ENCODE data around the gene CASP5.
A peak's percentile ranks its signal among the peaks of the same experiment; 100 is the strongest.
"Not testable (repeated sequence)": the region's sequence is repeated elsewhere in the genome, so short reads cannot be mapped to it uniquely, and the experiment has no call there.

The CASP5 gene

GRCh38 chr11:105023003-105023402 is at the start of gene CASP5:
Gene CASP5, minus strand, starts transcription at chr11:105023168. Its CDS starts 32 bp downstream, at chr11:105023136.
- Histone ChIP-seq H3K36me3 (ENCODE audit: control insufficient read depth in 2 of 2, insufficient read depth in 2 of 2, low read length in 2 of 2) (peaks cover 4 to 12% of the 10 kb centered on the region in 2 donors), H3K4me1 (ENCODE audit: control insufficient read depth in 2 of 2, insufficient read depth in 2 of 2, low read length in 2 of 2) (peaks cover 8 to 11% of the 10 kb centered on the region in 2 donors), H3K4me3 (ENCODE audit: low read length in 2 of 2) (peak within 1 kb of the TSS; percentile 45 to 69), H3K27ac (ENCODE audit: low read depth in 2 of 2, low read length in 2 of 2) (peak within 1 kb of the TSS; percentile 76 to 82), H3K9ac (ENCODE audit: low read depth in 1 of 2, low read length in 2 of 2) (peak within 1 kb of the TSS in 1 of 2 donors; percentile 63), H3K9me3 (ENCODE audit: control insufficient read depth in 2 of 2, low read length in 2 of 2) (no peaks in the 10 kb centered on the region), H3K27me3 (ENCODE audit: control insufficient read depth in 2 of 2, insufficient read depth in 2 of 2, low read length in 2 of 2) (no peaks in the 10 kb centered on the region)

- H3K9ac ChIP-seq (ENCODE audit: low read depth in 1 of 2, low read length in 2 of 2); H3K9me3 ChIP-seq (ENCODE audit: control insufficient read depth in 2 of 2, low read length in 2 of 2); H3K4me1 ChIP-seq (ENCODE audit: control insufficient read depth in 2 of 2, insufficient read depth in 2 of 2, low read length in 2 of 2); H3K36me3 ChIP-seq (ENCODE audit: control insufficient read depth in 2 of 2, insufficient read depth in 2 of 2, low read length in 2 of 2); H3K4me3 ChIP-seq (ENCODE audit: low read length in 2 of 2); H3K27me3 ChIP-seq (ENCODE audit: control insufficient read depth in 2 of 2, insufficient read depth in 2 of 2, low read length in 2 of 2); H3K27ac ChIP-seq (ENCODE audit: low read depth in 2 of 2, low read length in 2 of 2): not testable (repeated sequence)
Measured at GRCh38 chr11:105072080-105072479, 49.1 kb upstream of the CASP5 start.

GRCh38 chr11:105071089-105071732 is 48.2 kb upstream of the CASP5 start:
- no peaks in the 10 kb centered on the region for H3K36me3 ChIP-seq (ENCODE audit: control insufficient read depth in 2 of 2, insufficient read depth in 2 of 2, low read length in 2 of 2)
- no peaks in the 10 kb centered on the region for H3K4me1 ChIP-seq (ENCODE audit: control insufficient read depth in 2 of 2, insufficient read depth in 2 of 2, low read length in 2 of 2)
- peak overlapping the region in 1 of 2 donors; percentile 5 for H3K4me3 ChIP-seq (ENCODE audit: low read length in 2 of 2)
- no peaks in the 10 kb centered on the region for H3K27me3 ChIP-seq (ENCODE audit: control insufficient read depth in 2 of 2, insufficient read depth in 2 of 2, low read length in 2 of 2)
- H3K27ac ChIP-seq (ENCODE audit: low read depth in 2 of 2, low read length in 2 of 2), result no peak overlapping the region
- H3K9ac ChIP-seq (ENCODE audit: low read depth in 1 of 2, low read length in 2 of 2), result no peak overlapping the region
- no peaks in the 10 kb centered on the region for H3K9me3 ChIP-seq (ENCODE audit: control insufficient read depth in 2 of 2, low read length in 2 of 2)

- no peak overlapping the region for H3K4me3 ChIP-seq (ENCODE audit: low read length in 2 of 2)
- no peaks in the 10 kb centered on the region for H3K4me1 ChIP-seq (ENCODE audit: control insufficient read depth in 2 of 2, insufficient read depth in 2 of 2, low read length in 2 of 2)
- H3K9me3 ChIP-seq (ENCODE audit: control insufficient read depth in 2 of 2, low read length in 2 of 2), result no peaks in the 10 kb centered on the region
- H3K27ac ChIP-seq (ENCODE audit: low read depth in 2 of 2, low read length in 2 of 2), result no peak overlapping the region
- H3K9ac ChIP-seq (ENCODE audit: low read depth in 1 of 2, low read length in 2 of 2), result no peak overlapping the region
- H3K27me3 ChIP-seq (ENCODE audit: control insufficient read depth in 2 of 2, insufficient read depth in 2 of 2, low read length in 2 of 2), result no peaks in the 10 kb centered on the region
- no peaks in the 10 kb centered on the region for H3K36me3 ChIP-seq (ENCODE audit: control insufficient read depth in 2 of 2, insufficient read depth in 2 of 2, low read length in 2 of 2)
Measured at GRCh38 chr11:105070306-105070705, 47.3 kb upstream of the CASP5 start.

- not testable (repeated sequence) for H3K36me3 ChIP-seq (ENCODE audit: control insufficient read depth in 2 of 2, insufficient read depth in 2 of 2, low read length in 2 of 2); H3K4me1 ChIP-seq (ENCODE audit: control insufficient read depth in 2 of 2, insufficient read depth in 2 of 2, low read length in 2 of 2); H3K9ac ChIP-seq (ENCODE audit: low read depth in 1 of 2, low read length in 2 of 2); H3K27ac ChIP-seq (ENCODE audit: low read depth in 2 of 2, low read length in 2 of 2); H3K4me3 ChIP-seq (ENCODE audit: low read length in 2 of 2); H3K9me3 ChIP-seq (ENCODE audit: control insufficient read depth in 2 of 2, low read length in 2 of 2); H3K27me3 ChIP-seq (ENCODE audit: control insufficient read depth in 2 of 2, insufficient read depth in 2 of 2, low read length in 2 of 2)
Measured at GRCh38 chr11:105069749-105070148, 46.8 kb upstream of the CASP5 start.

GRCh38 chr11:105063245-105063941 is 40.4 kb upstream of the CASP5 start:
- not testable (repeated sequence) for H3K27ac ChIP-seq (ENCODE audit: low read depth in 2 of 2, low read length in 2 of 2); H3K9ac ChIP-seq (ENCODE audit: low read depth in 1 of 2, low read length in 2 of 2); H3K4me3 ChIP-seq (ENCODE audit: low read length in 2 of 2); H3K36me3 ChIP-seq (ENCODE audit: control insufficient read depth in 2 of 2, insufficient read depth in 2 of 2, low read length in 2 of 2); H3K9me3 ChIP-seq (ENCODE audit: control insufficient read depth in 2 of 2, low read length in 2 of 2); H3K27me3 ChIP-seq (ENCODE audit: control insufficient read depth in 2 of 2, insufficient read depth in 2 of 2, low read length in 2 of 2); H3K4me1 ChIP-seq (ENCODE audit: control insufficient read depth in 2 of 2, insufficient read depth in 2 of 2, low read length in 2 of 2)

- no peaks in the 10 kb centered on the region for H3K36me3 ChIP-seq (ENCODE audit: control insufficient read depth in 2 of 2, insufficient read depth in 2 of 2, low read length in 2 of 2)
- H3K27ac ChIP-seq (ENCODE audit: low read depth in 2 of 2, low read length in 2 of 2), result no peak overlapping the region
- no peak overlapping the region for H3K4me3 ChIP-seq (ENCODE audit: low read length in 2 of 2)
- no peaks in the 10 kb centered on the region for H3K9me3 ChIP-seq (ENCODE audit: control insufficient read depth in 2 of 2, low read length in 2 of 2)
- H3K27me3 ChIP-seq (ENCODE audit: control insufficient read depth in 2 of 2, insufficient read depth in 2 of 2, low read length in 2 of 2), result no peaks in the 10 kb centered on the region
- H3K4me1 ChIP-seq (ENCODE audit: control insufficient read depth in 2 of 2, insufficient read depth in 2 of 2, low read length in 2 of 2), result no peaks in the 10 kb centered on the region
- no peak overlapping the region for H3K9ac ChIP-seq (ENCODE audit: low read depth in 1 of 2, low read length in 2 of 2)
Measured at GRCh38 chr11:105057432-105057831, 34.5 kb upstream of the CASP5 start.

- no peaks in the 10 kb centered on the region for H3K4me1 ChIP-seq (ENCODE audit: control insufficient read depth in 2 of 2, insufficient read depth in 2 of 2, low read length in 2 of 2)
- H3K9me3 ChIP-seq (ENCODE audit: control insufficient read depth in 2 of 2, low read length in 2 of 2), result no peaks in the 10 kb centered on the region
- no peak overlapping the region for H3K4me3 ChIP-seq (ENCODE audit: low read length in 2 of 2)
- no peak overlapping the region for H3K9ac ChIP-seq (ENCODE audit: low read depth in 1 of 2, low read length in 2 of 2)
- no peaks in the 10 kb centered on the region for H3K27me3 ChIP-seq (ENCODE audit: control insufficient read depth in 2 of 2, insufficient read depth in 2 of 2, low read length in 2 of 2)
- no peak overlapping the region for H3K27ac ChIP-seq (ENCODE audit: low read depth in 2 of 2, low read length in 2 of 2)
- H3K36me3 ChIP-seq (ENCODE audit: control insufficient read depth in 2 of 2, insufficient read depth in 2 of 2, low read length in 2 of 2), result no peaks in the 10 kb centered on the region
Measured at GRCh38 chr11:105056446-105056845, 33.5 kb upstream of the CASP5 start.

GRCh38 chr11:105054723-105055493 is 31.9 kb upstream of the CASP5 start:
- Histone ChIP-seq H3K4me1 (ENCODE audit: control insufficient read depth in 2 of 2, insufficient read depth in 2 of 2, low read length in 2 of 2) (no peaks in the 10 kb centered on the region), H3K9me3 (ENCODE audit: control insufficient read depth in 2 of 2, low read length in 2 of 2) (no peaks in the 10 kb centered on the region), H3K4me3 (ENCODE audit: low read length in 2 of 2) (no peak overlapping the region), H3K36me3 (ENCODE audit: control insufficient read depth in 2 of 2, insufficient read depth in 2 of 2, low read length in 2 of 2) (no peaks in the 10 kb centered on the region), H3K27ac (ENCODE audit: low read depth in 2 of 2, low read length in 2 of 2) (no peak overlapping the region), H3K27me3 (ENCODE audit: control insufficient read depth in 2 of 2, insufficient read depth in 2 of 2, low read length in 2 of 2) (no peaks in the 10 kb centered on the region), H3K9ac (ENCODE audit: low read depth in 1 of 2, low read length in 2 of 2) (no peak overlapping the region)

GRCh38 chr11:105052487-105052886 is 29.5 kb upstream of the CASP5 start:
- Histone ChIP-seq H3K9me3 (ENCODE audit: control insufficient read depth in 2 of 2, low read length in 2 of 2) (no peaks in the 10 kb centered on the region), H3K4me1 (ENCODE audit: control insufficient read depth in 2 of 2, insufficient read depth in 2 of 2, low read length in 2 of 2) (no peaks in the 10 kb centered on the region), H3K9ac (ENCODE audit: low read depth in 1 of 2, low read length in 2 of 2) (no peak overlapping the region), H3K27me3 (ENCODE audit: control insufficient read depth in 2 of 2, insufficient read depth in 2 of 2, low read length in 2 of 2) (no peaks in the 10 kb centered on the region), H3K36me3 (ENCODE audit: control insufficient read depth in 2 of 2, insufficient read depth in 2 of 2, low read length in 2 of 2) (no peaks in the 10 kb centered on the region), H3K27ac (ENCODE audit: low read depth in 2 of 2, low read length in 2 of 2) (no peak overlapping the region), H3K4me3 (ENCODE audit: low read length in 2 of 2) (no peak overlapping the region)
